HepG2 (cell line): Measurements from ENCODE around the gene BCAS3. TPM values are rescaled to one million over a fixed set of nuclear protein-coding genes. Genes with fewer than 3 reads are reported as not detected.

Experiments used
- GABPB1 ChIP-seq: IDR thresholded peaks from 2 replicates; pipeline ENCODE4 v1.6.1; 2016; ENCODE audit warnings: mild to moderate bottlenecking, missing genetic modification reagents, moderate library complexity, missing compliant biosample characterization
- JUN ChIP-seq: sonication (generic); formaldehyde crosslinking; IDR thresholded peaks from 2 replicates; pipeline ENCODE4 v1.4.0; 2020; ENCODE audit warnings: mild to moderate bottlenecking, missing genetic modification reagents
- PHF8 ChIP-seq: sonication (generic); formaldehyde crosslinking; IDR thresholded peaks from 2 replicates; pipeline ENCODE4 v1.5.0; 2020; ENCODE audit warnings: missing genetic modification reagents
- RBAK ChIP-seq: sonication (generic); formaldehyde crosslinking; IDR thresholded peaks from 2 replicates; pipeline ENCODE4 v1.5.1; 2020; ENCODE audit warnings: mild to moderate bottlenecking, missing genetic modification reagents
- RBFOX2 ChIP-seq: fragments of 200-400 bp; formaldehyde crosslinking; IDR thresholded peaks from 2 replicates; pipeline ENCODE4 v1.6.1; 2017; ENCODE audit warnings: low read depth, mild to moderate bottlenecking, low read length
- SRSF4 ChIP-seq: fragments of 200-400 bp; formaldehyde crosslinking; IDR thresholded peaks from one replicate; pipeline ENCODE4 v1.6.1; 2018; ENCODE audit warnings: mild to moderate bottlenecking, low read depth, low read length, moderate library complexity; ENCODE audit not compliant: poor library complexity, severe bottlenecking
- TBX2 ChIP-seq: sonication (generic); formaldehyde crosslinking; IDR thresholded peaks from 2 replicates; pipeline ENCODE4 v1.5.0; 2020; ENCODE audit warnings: missing genetic modification reagents, mild to moderate bottlenecking, borderline replicate concordance
- TEAD3 ChIP-seq: optimal IDR thresholded peaks from 2 replicates; pipeline ENCODE3; 2016; ENCODE audit warnings: borderline replicate concordance
- THAP7 ChIP-seq: sonication (generic); formaldehyde crosslinking; IDR thresholded peaks from 2 replicates; pipeline ENCODE4 v1.8.1; 2023; ENCODE audit warnings: mild to moderate bottlenecking, missing genetic modification reagents
- THRA ChIP-seq: sonication (generic); formaldehyde crosslinking; IDR thresholded peaks from 2 replicates; pipeline ENCODE4 v1.4.0; 2020; ENCODE audit warnings: missing genetic modification reagents, borderline replicate concordance
- TRIM22 ChIP-seq: fragments of 450-650 bp; IDR thresholded peaks from 2 replicates; pipeline ENCODE4 v1.6.1; 2017
- ZBTB33 ChIP-seq: sonication (generic); formaldehyde crosslinking; IDR thresholded peaks from 2 replicates; pipeline ENCODE4 v1.4.0; 2020; ENCODE audit warnings: missing genetic modification reagents
- ZBTB43 ChIP-seq: sonication (generic); formaldehyde crosslinking; conservative IDR thresholded peaks from 2 replicates; pipeline ENCODE4 v1.4.0; 2020; ENCODE audit warnings: missing genetic modification reagents
- ZNF20 ChIP-seq: sonication (generic); formaldehyde crosslinking; IDR thresholded peaks from 2 replicates; pipeline ENCODE4 v1.4.0; 2020; ENCODE audit warnings: mild to moderate bottlenecking, moderate library complexity, missing genetic modification reagents
- ZNF280D ChIP-seq: sonication (generic); formaldehyde crosslinking; IDR thresholded peaks from 2 replicates; pipeline ENCODE4 v1.5.1; 2020; ENCODE audit warnings: mild to moderate bottlenecking, missing genetic modification reagents
- ZNF550 ChIP-seq: sonication (generic); formaldehyde crosslinking; IDR thresholded peaks from 2 replicates; pipeline ENCODE4 v1.4.0; 2020; ENCODE audit warnings: mild to moderate bottlenecking, missing genetic modification reagents, borderline replicate concordance
- ZSCAN25 ChIP-seq: sonication (generic); formaldehyde crosslinking; IDR thresholded peaks from 2 replicates; pipeline ENCODE4 v1.8.0; 2022; ENCODE audit warnings: mild to moderate bottlenecking, missing genetic modification reagents
- polyA plus RNA-seq, 8 experiments: library from polyadenylated mRNA; depleted of rRNA in 3 of 8; stranded (reverse) in 7 of 8; unstranded in 1 of 8; fragments of >200 nt; fragmentation: Illumina TruSeq in 4 of 8; extraction: Trizol in 4 of 8; gene quantifications; 2 replicates each; pipeline versions ENCODE4 v1.2.1 to v1.2.3, GENCODE V29; 2011 to 2016; ENCODE audit warnings: low read depth in 4 of 8, missing spikeins in 1 of 8, mixed read lengths in 1 of 8; ENCODE audit not compliant: insufficient read depth in 1 of 8
- total RNA-seq, 5 experiments: library from RNA; depleted of rRNA; stranded (reverse); fragments of >200 nt; fragmentation: Illumina TruSeq; extraction: Trizol; gene quantifications; 2 replicates each; pipeline ENCODE4 v1.2.3, GENCODE V29; 2016; ENCODE audit warnings: low read depth in 1 of 5

Gene BCAS3
- total and polyA plus RNA-seq, 2 of the 13 experiments (the other 11 are each of a cell fraction or from before 2014, with no cell fraction given) = 10.7 to 11.2 TPM

GRCh38 chr17:61389670-61390478 lies 712.2 kb downstream of the BCAS3 start (continued):
- no peak for TF ChIP-seq SRSF4
- 0 out of 2 replicates have a peak, but pooled peaks have one; percentile 79 for TF ChIP-seq THAP7 (CRISPR knock-in tag)
- TF ChIP-seq ZNF550 (CRISPR knock-in tag) = peak; percentile 43; the same call in 1 of the 2 replicates
- peak; percentile 50; the same call in 1 of the 2 replicates for TF ChIP-seq THRA (CRISPR knock-in tag)
- TF ChIP-seq ZSCAN25 (CRISPR knock-in tag) = 0 out of 2 replicates have a peak, but pooled peaks have one; percentile 25
- TF ChIP-seq ZNF20 (CRISPR knock-in tag) = no peak
- TF ChIP-seq GABPB1 (CRISPR knock-in tag) = peak; percentile 43; the same call in 1 of the 2 replicates
- peak; percentile 64 for TF ChIP-seq PHF8
- no peak for TF ChIP-seq TEAD3
- 0 out of 2 replicates have a peak, but pooled peaks have one; percentile 68 for TF ChIP-seq RBAK (CRISPR knock-in tag)
- 0 out of 2 replicates have a peak, but pooled peaks have one; percentile 20 for TF ChIP-seq RBFOX2
- TF ChIP-seq TRIM22 = no peak
- TF ChIP-seq ZBTB33 = peak; percentile 54; the same call in 1 of the 2 replicates
- TF ChIP-seq ZNF280D (CRISPR knock-in tag) = no peak
- TF ChIP-seq TBX2 = peak; percentile 47
- no peak for TF ChIP-seq ZBTB43 (CRISPR knock-in tag)
- peak; percentile 15; the same call in 1 of the 2 replicates for TF ChIP-seq JUN (CRISPR knock-in tag)
